K562 (cell line): ENCODE measurements around the gene CCDC82. TPM values are rescaled to one million over a fixed set of nuclear protein-coding genes. Genes with fewer than 3 reads are reported as not detected.
"Not testable (repeated sequence)": the region's sequence is repeated elsewhere in the genome, so short reads cannot be mapped to it uniquely, and the experiment has no call there.

ENCODE experiments used
- ATAC-seq: fragments of 200-7000 bp; cut with Tn5 transposase; 3 replicates; pipeline ENCODE4 v1.9.1; 2020; ENCODE audit warnings: moderate library complexity
- BruUV-seq: library from RNA; stranded (reverse); fragments of 400-500 nt; replicated peaks from 2 replicates; lab custom pipeline; 2021; lab: Mats Ljungman, UMichigan
- CTCF ChIA-PET: fragments of 300-600 bp; formaldehyde crosslinking; extraction: SDS; loops from one replicate; lab custom pipeline; 2021; ENCODE audit warnings: low intra/inter-chr PET ratio; lab: Yijun Ruan, JAX
- POLR2A ChIA-PET: fragments of 300-600, 350-650 bp; sonication (Branson Sonifier 250); formaldehyde crosslinking; extraction: SDS; loops from one replicate; lab custom pipeline; 2021; ENCODE audit warnings: antibody characterized with exemption, inconsistent platforms; lab: Yijun Ruan, JAX
- DNase-seq, 4 experiments: peaks; one replicate each; pipeline versions ENCODE4 v3.0.0 to v3.0.0-alpha.2; 2011 to 2018; ENCODE audit warnings: low spot score in 3 of 4, mixed read lengths in 3 of 4; ENCODE audit errors: extremely low read depth in 1 of 4
- FAIRE-seq: peaks from 2 replicates; lab custom pipeline; 2011; peaks lifted over from hg19 to GRCh38; lab: Jason Lieb, UNC
- H2AFZ ChIP-seq: 2 replicates; pipeline ENCODE4 v1.6.0; 2011; ENCODE audit warnings: low read depth, low read length, control low read depth, inconsistent platforms
- H3K27ac ChIP-seq: fragments of 200-600 bp; 3 replicates; pipeline ENCODE4 v1.8.0; 2011; ENCODE audit warnings: low read depth, mild to moderate bottlenecking, control low read depth, inconsistent platforms, low read length, moderate library complexity, mixed read lengths; ENCODE audit errors: extremely low read depth
- H3K27me3 ChIP-seq, 2 experiments: fragments of 300-600 bp in 1 of 2; 2 replicates in 1 of 2; 3 replicates in 1 of 2; pipeline versions ENCODE4 v1.6.0 to v1.8.0; 2011; ENCODE audit warnings: inconsistent platforms in 2 of 2, low read length in 2 of 2, mild to moderate bottlenecking in 1 of 2, mixed read lengths in 1 of 2, moderate library complexity in 1 of 2; ENCODE audit not compliant: control insufficient read depth in 2 of 2, insufficient read depth in 2 of 2
- H3K36me3 ChIP-seq: fragments of 300-600 bp; 3 replicates; pipeline ENCODE4 v1.8.0; 2011; ENCODE audit warnings: mild to moderate bottlenecking, low read length, inconsistent platforms; ENCODE audit not compliant: control insufficient read depth, insufficient read depth
- H3K4me1 ChIP-seq, 2 experiments: fragments of 200-600 bp in 1 of 2; replicated peaks in 1 of 2; 2 replicates in 1 of 2; 3 replicates in 1 of 2; pipeline versions ENCODE4 v1.5.1 to v1.8.0; 2011; ENCODE audit warnings: inconsistent platforms in 2 of 2, low read length in 2 of 2, mild to moderate bottlenecking in 1 of 2, mixed read lengths in 1 of 2, moderate library complexity in 1 of 2; ENCODE audit not compliant: control insufficient read depth in 2 of 2, insufficient read depth in 2 of 2
- H3K4me2 ChIP-seq: 2 replicates; pipeline ENCODE4 v1.6.1; 2011; ENCODE audit warnings: low read length, control low read depth, inconsistent platforms, mixed read lengths; ENCODE audit not compliant: insufficient read depth
- H3K4me3 ChIP-seq: fragments of 200-600 bp; sonication (generic), shearing (Covaris generic); 2 replicates; pipeline ENCODE4 v1.5.1; 2016; ENCODE audit warnings: control low read depth, inconsistent platforms
- H3K79me2 ChIP-seq: fragments of 200-600 bp; 3 replicates; pipeline ENCODE4 v1.8.0; 2011; ENCODE audit warnings: low read length, inconsistent platforms; ENCODE audit not compliant: control insufficient read depth, insufficient read depth
- H3K9ac ChIP-seq, 2 experiments: 2 replicates each; pipeline versions ENCODE4 v1.6.0 to v1.6.1; 2011; ENCODE audit warnings: low read depth in 2 of 2, low read length in 2 of 2, control low read depth in 1 of 2, inconsistent platforms in 1 of 2, mild to moderate bottlenecking in 1 of 2, mixed read lengths in 1 of 2; ENCODE audit not compliant: insufficient read depth in 1 of 2
- H3K9me1 ChIP-seq: one replicate; pipeline ENCODE4 v1.6.0; 2011; ENCODE audit warnings: inconsistent platforms, mild to moderate bottlenecking, low read length, moderate library complexity; ENCODE audit not compliant: control insufficient read depth, insufficient read depth
- H3K9me3 ChIP-seq: replicated peaks from 2 replicates; pipeline ENCODE4 v1.5.1; 2011; ENCODE audit warnings: low read depth, low read length, inconsistent platforms; ENCODE audit not compliant: control insufficient read depth, insufficient read depth
- H4K20me1 ChIP-seq: replicated peaks from 2 replicates; pipeline ENCODE4 v1.6.1; 2011; ENCODE audit warnings: low read length, inconsistent platforms, mixed read lengths; ENCODE audit not compliant: control insufficient read depth, insufficient read depth
- FOXP1 ChIP-seq: sonication (generic); formaldehyde crosslinking; IDR thresholded peaks from 2 replicates; pipeline ENCODE4 v1.8.0; 2022; ENCODE audit warnings: mild to moderate bottlenecking, missing genetic modification reagents
- RBM14 ChIP-seq: fragments of 200-400 bp; formaldehyde crosslinking; IDR thresholded peaks from 2 replicates; pipeline ENCODE4 v1.6.1; 2018; ENCODE audit warnings: low read depth, mild to moderate bottlenecking, low read length, moderate library complexity, borderline replicate concordance; ENCODE audit not compliant: insufficient read depth
- ZNF146 ChIP-seq: IDR thresholded peaks from one replicate; pipeline ENCODE4 v1.6.1; 2018; ENCODE audit warnings: missing compliant biosample characterization; ENCODE audit not compliant: unreplicated experiment
- in situ Hi-C: fragments of 300-500 bp; cut with MboI; formaldehyde crosslinking; loops from 4 replicates; pipeline ENCODE4 v1.15.0; 2018; ENCODE audit warnings: inconsistent platforms, mixed read lengths
- intact Hi-C: fragments of 100-400 bp; cut with micrococcal nuclease; formaldehyde crosslinking; loops from 2 replicates; pipeline ENCODE4 v1.14.2; 2022
- polyA plus RNA-seq, 8 experiments: library from polyadenylated mRNA; depleted of rRNA in 4 of 8; stranded (reverse) in 5 of 8; unstranded in 3 of 8; fragments of >200 nt; fragmentation: Nextera tagmentation in 2 of 8; fragmentation: Illumina TruSeq in 1 of 8; extraction: Ambion mirVana in 2 of 8; extraction: Trizol in 1 of 8; gene quantifications; 2 replicates each; pipeline versions ENCODE4 v1.2.1 to v1.2.3, GENCODE V29; 2011 to 2014; ENCODE audit warnings: inconsistent platforms in 1 of 8, missing spikeins in 1 of 8
- total RNA-seq, 7 experiments: library from RNA; depleted of rRNA in 6 of 7; stranded (reverse); fragments of >200 nt in 6 of 7; fragmentation: Illumina TruSeq in 2 of 7; extraction: Trizol in 2 of 7; gene quantifications; 2 replicates each; pipeline versions ENCODE4 v1.2.1 to v1.2.3, GENCODE V29; 2011 to 2021; ENCODE audit warnings: low replicate concordance in 1 of 7

The CCDC82 gene
- total and polyA plus RNA-seq, 9 of the 15 experiments (the other 6 are each of a cell fraction or from before 2014, with no cell fraction given): 12.5 to 51.3 (median 24.5) TPM

DNA sequence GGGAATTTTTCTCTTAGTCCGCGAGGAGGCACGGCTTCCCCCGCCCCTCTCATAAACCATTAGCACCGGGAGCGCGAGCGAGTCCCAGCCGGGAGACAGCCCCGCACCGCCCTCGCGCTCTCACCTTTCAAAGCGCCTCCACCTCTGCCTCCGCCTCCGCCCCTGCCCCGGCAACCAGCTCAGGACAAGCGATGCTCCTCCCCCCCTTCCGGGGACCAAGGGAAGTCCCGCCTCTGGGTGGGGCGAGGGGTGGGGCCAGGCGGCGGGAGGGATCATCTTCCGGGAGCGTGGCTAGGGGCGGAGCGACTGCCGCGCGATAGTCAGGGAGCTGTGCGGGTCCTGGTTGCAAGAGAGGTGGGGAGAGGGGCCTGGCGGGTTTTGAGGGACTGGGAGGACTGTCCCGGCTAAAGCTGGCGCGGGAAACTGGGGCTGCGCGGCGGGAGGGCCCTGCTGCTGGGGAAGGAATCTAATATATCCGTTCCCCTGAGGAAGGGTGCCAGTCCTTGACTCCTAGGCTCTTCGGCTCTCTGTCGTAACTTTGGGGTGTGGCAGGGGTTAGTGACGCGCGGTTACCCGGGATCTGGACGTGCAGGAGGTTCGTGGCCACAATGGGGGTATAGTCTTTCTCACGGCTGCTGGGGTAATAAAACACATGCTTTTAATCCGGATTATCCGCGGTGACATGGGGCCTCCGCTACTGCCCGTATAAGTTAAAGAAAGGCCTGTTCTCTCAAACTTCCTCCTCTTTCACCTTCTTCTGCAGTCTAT lies at the start of gene CCDC82, which contains the start of gene JRKL (continued):
- no peak for TF ChIP-seq RBM14
- 0 out of 2 replicates have a peak, but pooled peaks have one; percentile 61 for TF ChIP-seq FOXP1 (CRISPR knock-in tag)

DNA sequence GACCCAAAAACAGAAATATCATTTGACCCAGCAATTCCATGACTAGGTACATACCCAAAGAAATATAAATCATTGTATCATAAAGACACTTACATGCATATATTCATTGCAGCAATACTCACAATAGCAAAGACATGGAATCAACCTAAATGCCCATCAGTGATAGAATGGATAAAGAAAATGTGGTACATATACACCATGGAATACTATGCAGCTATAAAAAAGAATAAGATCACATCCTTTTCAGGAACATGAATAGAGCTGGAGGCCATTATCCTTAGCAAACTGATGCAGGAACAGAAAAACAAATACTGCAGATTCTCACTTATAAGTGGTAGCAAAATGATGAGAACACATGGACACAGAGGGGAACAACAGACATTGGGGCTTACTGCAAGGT lies 42.9 kb upstream of the CCDC82 start:
- H3K79me2 ChIP-seq, H2AFZ ChIP-seq, H3K4me3 ChIP-seq, FAIRE-seq, CTCF ChIA-PET, H4K20me1 ChIP-seq, intact Hi-C loops, DNase-seq, in situ Hi-C loops, H3K9ac ChIP-seq, H3K4me1 ChIP-seq, H3K36me3 ChIP-seq, H3K9me1 ChIP-seq, H3K9me3 ChIP-seq, ATAC-seq, BruUV-seq, H3K27ac ChIP-seq, H3K4me2 ChIP-seq, H3K27me3 ChIP-seq: not testable (repeated sequence)
- POLR2A ChIA-PET: interaction anchor here (0.8 kb wide), 1 partner anchor 15 kb away, joined by 4 read pairs; no protein-coding TSS in a partner anchor
- peak; percentile 53 for TF ChIP-seq ZNF146 (CRISPR knock-in tag)
